SK-N-SH (cell line): ENCODE measurements around the gene CTF1. TPM values are rescaled to one million over a fixed set of nuclear protein-coding genes. Genes with fewer than 3 reads are reported as not detected.

ENCODE experiments used
- CTCF ChIA-PET: fragments of 300-600, 350-600 bp; formaldehyde crosslinking; extraction: SDS; loops from one replicate; lab custom pipeline; 2021; lab: Yijun Ruan, JAX
- POLR2A ChIA-PET: fragments of 350-600 bp; sonication (Branson Sonifier 250); formaldehyde crosslinking; extraction: SDS; loops from one replicate; lab custom pipeline; 2020; ENCODE audit warnings: antibody characterized with exemption, inconsistent platforms; lab: Yijun Ruan, JAX
- DNase-seq: peaks from one replicate; pipeline ENCODE4 v3.0.0; 2012
- H2AFZ ChIP-seq: fragments of 200-600 bp; sonication (generic); 2 replicates; pipeline ENCODE4 v1.8.1; 2016; ENCODE audit warnings: antibody characterized with exemption, mild to moderate bottlenecking, low read depth
- H3F3A ChIP-seq: fragments of 200-600 bp; sonication (generic); replicated peaks from 2 replicates; pipeline ENCODE3; 2016; ENCODE audit warnings: antibody characterized with exemption, mild to moderate bottlenecking; ENCODE audit not compliant: insufficient read depth
- H3K27ac ChIP-seq, 2 experiments: fragments of 200-500 bp in 1 of 2; fragments of 200-600 bp in 1 of 2; sonication (Bioruptor generic) in 1 of 2; sonication (generic), shearing (Covaris generic) in 1 of 2; 2 replicates each; pipeline versions ENCODE4 v1.5.1 to v1.6.1; 2014 to 2016; ENCODE audit warnings: low read depth in 2 of 2, inconsistent platforms in 1 of 2, low read length in 1 of 2, mild to moderate bottlenecking in 1 of 2, mixed read lengths in 1 of 2
- H3K27me3 ChIP-seq: fragments of 200-600 bp; sonication (generic), shearing (Covaris generic); 2 replicates; pipeline ENCODE4 v1.6.1; 2016; ENCODE audit warnings: mixed run types; ENCODE audit not compliant: insufficient read depth
- H3K36me3 ChIP-seq, 2 experiments: fragments of 200-500 bp in 1 of 2; fragments of 200-600 bp in 1 of 2; sonication (Bioruptor generic) in 1 of 2; sonication (generic) in 1 of 2; replicated peaks in 1 of 2; 2 replicates each; pipeline versions ENCODE3 to v1.5.1; 2014 to 2016; ENCODE audit warnings: low read length in 1 of 2, mild to moderate bottlenecking in 1 of 2; ENCODE audit not compliant: insufficient read depth in 2 of 2, control insufficient read depth in 1 of 2
- H3K4me1 ChIP-seq, 2 experiments: fragments of 200-500 bp in 1 of 2; fragments of 200-600 bp in 1 of 2; sonication (Bioruptor generic) in 1 of 2; sonication (generic), shearing (Covaris generic) in 1 of 2; 2 replicates each; pipeline versions ENCODE4 v1.5.1 to v1.6.1; 2014 to 2016; ENCODE audit warnings: low read depth in 1 of 2, low read length in 1 of 2, mixed run types in 1 of 2; ENCODE audit not compliant: insufficient read depth in 2 of 2, control insufficient read depth in 1 of 2
- H3K4me2 ChIP-seq: fragments of 200-600 bp; sonication (generic), shearing (Covaris generic); 2 replicates; pipeline ENCODE4 v1.6.1; 2017; ENCODE audit warnings: mixed run types
- H3K4me3 ChIP-seq, 2 experiments: fragments of 200-500 bp in 1 of 2; fragments of 200-600 bp in 1 of 2; sonication (Bioruptor generic) in 1 of 2; sonication (generic), shearing (Covaris generic) in 1 of 2; 2 replicates each; pipeline versions ENCODE4 v1.5.1 to v1.8.1; 2014 to 2016; ENCODE audit warnings: low read depth in 2 of 2, inconsistent platforms in 1 of 2, low read length in 1 of 2, mild to moderate bottlenecking in 1 of 2, mixed read lengths in 1 of 2, moderate library complexity in 1 of 2
- H3K79me2 ChIP-seq: fragments of 200-600 bp; sonication (generic); 2 replicates; pipeline ENCODE4 v1.8.1; 2017; ENCODE audit warnings: mild to moderate bottlenecking; ENCODE audit not compliant: insufficient read depth
- H3K9ac ChIP-seq: fragments of 200-600 bp; sonication (generic); 2 replicates; pipeline ENCODE4 v1.6.1; 2017; ENCODE audit warnings: mixed run types
- H3K9me2 ChIP-seq: fragments of 200-600 bp; sonication (generic); 2 replicates; pipeline ENCODE4 v1.6.1; 2017; ENCODE audit warnings: mixed run types
- H3K9me3 ChIP-seq: fragments of 200-600 bp; sonication (generic); 2 replicates; pipeline ENCODE4 v1.6.1; 2017; ENCODE audit warnings: mixed run types, mild to moderate bottlenecking, moderate library complexity
- H4K20me1 ChIP-seq: fragments of 200-600 bp; sonication (generic); 2 replicates; pipeline ENCODE4 v1.6.1; 2017; ENCODE audit warnings: mild to moderate bottlenecking, mixed run types; ENCODE audit not compliant: insufficient read depth
- EP300 ChIP-seq, 2 experiments: IDR thresholded peaks; 2 replicates each; pipeline versions ENCODE4 v1.4.0 to v1.6.1; 2012; ENCODE audit warnings: borderline replicate concordance in 1 of 2, low read depth in 1 of 2, low read length in 1 of 2
- EZH2phosphoT487 ChIP-seq: fragments of 200-600 bp; sonication (generic); IDR thresholded peaks from 2 replicates; pipeline ENCODE4 v1.6.1; 2017; ENCODE audit warnings: low read depth, mixed run types, mild to moderate bottlenecking, antibody characterized with exemption, moderate library complexity, borderline replicate concordance
- FOSL2 ChIP-seq: IDR thresholded peaks from 2 replicates; pipeline ENCODE4 v1.4.0; 2012; ENCODE audit warnings: low read depth, mild to moderate bottlenecking, moderate library complexity, borderline replicate concordance
- FOXJ3 ChIP-seq: sonication (generic); formaldehyde crosslinking; IDR thresholded peaks from 2 replicates; pipeline ENCODE4 v1.5.1; 2020; ENCODE audit warnings: mild to moderate bottlenecking, missing genetic modification reagents
- FOXM1 ChIP-seq: IDR thresholded peaks from 2 replicates; pipeline ENCODE4 v1.4.0; 2012; ENCODE audit warnings: low read depth, mild to moderate bottlenecking
- GABPA ChIP-seq: IDR thresholded peaks from 2 replicates; pipeline ENCODE4 v1.4.0; 2012; ENCODE audit warnings: low read depth, mild to moderate bottlenecking
- GATA2 ChIP-seq: sonication (generic); formaldehyde crosslinking; IDR thresholded peaks from 2 replicates; pipeline ENCODE4 v1.5.0; 2020; ENCODE audit warnings: mild to moderate bottlenecking, missing genetic modification reagents
- JUND ChIP-seq: IDR thresholded peaks from 2 replicates; pipeline ENCODE4 v1.4.0; 2012
- MAX ChIP-seq: IDR thresholded peaks from 2 replicates; pipeline ENCODE4 v1.4.0; 2012; ENCODE audit warnings: low read depth
- MEF2A ChIP-seq: IDR thresholded peaks from 2 replicates; pipeline ENCODE4 v1.4.0; 2012; ENCODE audit warnings: low read depth, borderline replicate concordance
- MXI1 ChIP-seq: IDR thresholded peaks from 2 replicates; pipeline ENCODE4 v1.6.1; 2012; ENCODE audit warnings: mild to moderate bottlenecking, low read depth, low read length, improper control_type of control experiment
- NRF1 ChIP-seq: IDR thresholded peaks from 2 replicates; pipeline ENCODE4 v1.6.1; 2012; ENCODE audit warnings: low read depth, mild to moderate bottlenecking, low read length
- POLR2AphosphoS5 ChIP-seq: IDR thresholded peaks from 2 replicates; pipeline ENCODE4 v1.6.1; 2012; ENCODE audit warnings: low read depth, low read length
- RAD21 ChIP-seq: IDR thresholded peaks from 2 replicates; pipeline ENCODE4 v1.6.1; 2012; ENCODE audit warnings: mild to moderate bottlenecking, low read length
- RCOR1 ChIP-seq: fragments of 150-350 bp; IDR thresholded peaks from 2 replicates; pipeline ENCODE4 v1.6.1; 2017; ENCODE audit warnings: antibody characterized with exemption, low read length
- RFX5 ChIP-seq: IDR thresholded peaks from 2 replicates; pipeline ENCODE4 v1.6.1; 2012; ENCODE audit warnings: mild to moderate bottlenecking, improper control_type of control experiment, low read length
- RXRA ChIP-seq: IDR thresholded peaks from 2 replicates; pipeline ENCODE4 v1.4.0; 2012; ENCODE audit warnings: low read depth, mild to moderate bottlenecking, borderline replicate concordance
- TCF12 ChIP-seq: IDR thresholded peaks from 2 replicates; pipeline ENCODE4 v1.4.0; 2012
- USF1 ChIP-seq: IDR thresholded peaks from 2 replicates; pipeline ENCODE4 v1.4.0; 2012; ENCODE audit warnings: low read depth, borderline replicate concordance
- USF2 ChIP-seq: fragments of 150-350 bp; IDR thresholded peaks from 2 replicates; pipeline ENCODE4 v1.6.1; 2017; ENCODE audit warnings: antibody characterized with exemption, low read length, low read depth, borderline replicate concordance
- ZBTB33 ChIP-seq: IDR thresholded peaks from 2 replicates; pipeline ENCODE4 v1.4.0; 2012; ENCODE audit warnings: low read depth, borderline replicate concordance
- WGBS: methylation state at CpG from one replicate; pipeline ENCODE4 v1.1.6; 2017; ENCODE audit warnings: low lambda C conversion rate; 5-methylcytosine and 5-hydroxymethylcytosine counted together
- polyA plus RNA-seq, 3 experiments: library from polyadenylated mRNA; depleted of rRNA; stranded (reverse); fragments of >200 nt; gene quantifications; 2 replicates each; pipeline ENCODE4 v1.2.3, GENCODE V29; 2012

Gene CTF1
- polyA plus RNA-seq, 1 of the 3 experiments (the other 2 are of a cell fraction) = 45.7 TPM

GRCh38 chr16:30927789-30928378 lies 31.5 kb downstream of the CTF1 start (continued):
- no peak for TF ChIP-seq FOXM1

- no peak overlapping the region for H3K4me3 ChIP-seq
- no peak overlapping the region for H3K4me2 ChIP-seq
- H3K27ac ChIP-seq = no peak overlapping the region; a peak in 1 of 4 replicates
- no peaks in the 10 kb centered on the region for H3K9me3 ChIP-seq
- H4K20me1 ChIP-seq = no peaks in the 10 kb centered on the region
- H3K4me1 ChIP-seq = peaks cover 0 to 23% of the 10 kb centered on the region in 2 experiments; a peak in 1 of 4 replicates
- no peak overlapping the region for H2AFZ ChIP-seq
- CTCF ChIA-PET = interaction anchor here (2.2 to 4.6 kb wide), 3 partner anchors 14 to 84 kb away, joined by 10 to 39 read pairs (median 10); no protein-coding TSS in a partner anchor
- no peak for TF ChIP-seq MAX
- no peak for TF ChIP-seq GABPA
- no peak for TF ChIP-seq USF1
- TF ChIP-seq GATA2 (CRISPR knock-in tag) = no peak
- TF ChIP-seq EZH2phosphoT487 = no peak
- no peak for TF ChIP-seq RAD21
- TF ChIP-seq EP300 (IDR thresholded peaks at IDR 0.05; ENCODE audit: borderline replicate concordance in 1 of 2, low read depth in 1 of 2, low read length in 1 of 2) = no peak
- TF ChIP-seq JUND = no peak
- no peak for TF ChIP-seq FOSL2
- TF ChIP-seq ZBTB33 = no peak
- no peak for TF ChIP-seq RXRA
- TF ChIP-seq POLR2AphosphoS5 = no peak
- TF ChIP-seq MXI1 = no peak
- no peak for TF ChIP-seq RCOR1
- TF ChIP-seq TCF12 = no peak
- no peak for TF ChIP-seq NRF1
- TF ChIP-seq RFX5 = no peak
- TF ChIP-seq MEF2A = no peak
- TF ChIP-seq FOXJ3 = no peak
- TF ChIP-seq USF2 = no peak
- no peaks in the 10 kb centered on the region for H3F3A ChIP-seq
- H3K27me3 ChIP-seq = no peaks in the 10 kb centered on the region
- no peak overlapping the region for H3K9ac ChIP-seq
- POLR2A ChIA-PET = interaction anchor here (1.0 to 1.2 kb wide), 3 partner anchors 14 to 189 kb away, joined by 3 to 4 read pairs (median 4); partner anchors contain the start of gene KAT8
- peaks cover 14% of the 10 kb centered on the region for H3K79me2 ChIP-seq
- no peaks in the 10 kb centered on the region for H3K9me2 ChIP-seq
- no peak for DNase-seq
- H3K36me3 ChIP-seq = peaks cover 28 to 55% of the 10 kb centered on the region in 2 experiments
- WGBS = 98% methylated on average over 7 of the region's 11 CpGs
Measured at GRCh38 chr16:30928390-30928789, 32.0 kb downstream of the CTF1 start.
